CD4-positive, alpha-beta T cell treated with Interleukin-6 at 100 ng/mL for 8 hours (primary cell): ENCODE data around the gene USF2.
A peak's percentile ranks its signal among the peaks of the same experiment; 100 is the strongest.

Experiments used
- DNase-seq: peaks from one replicate; pipeline ENCODE4 v3.0.0-alpha.2; 2020; ENCODE audit warnings: mixed read lengths, low spot score

Gene USF2

DNA sequence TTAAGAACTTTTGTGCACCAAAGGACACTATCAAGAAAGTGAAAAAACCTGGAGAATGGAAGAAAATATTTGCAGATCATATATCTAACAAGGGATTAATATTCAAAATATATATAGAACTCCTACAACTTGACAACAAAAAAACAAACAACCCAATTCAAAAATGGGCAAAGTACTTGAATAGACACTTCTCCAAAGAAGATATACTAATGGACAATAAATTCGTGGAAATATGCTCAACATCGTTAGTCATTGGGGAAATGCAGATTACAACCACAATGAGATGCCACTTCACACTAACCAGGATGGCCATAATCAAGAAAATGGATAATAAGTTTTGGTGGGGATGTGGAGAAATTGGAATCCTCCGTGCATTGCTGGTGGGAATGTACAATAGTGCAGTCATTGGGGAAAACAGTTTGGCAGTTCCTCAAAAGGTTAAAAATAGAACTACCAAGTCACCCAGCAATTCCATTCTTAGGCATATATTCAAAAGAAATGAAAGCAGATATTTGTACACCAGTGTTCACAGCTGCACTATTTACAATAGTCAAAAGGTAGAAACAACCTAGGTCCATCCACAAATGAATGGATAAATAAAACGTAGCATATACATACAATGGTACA lies 22.2 kb upstream of the USF2 start:
- no peak for DNase-seq

GRCh38 chr19:35247526-35248309 lies 21.0 kb upstream of the USF2 start:
- DNase-seq, result peak; percentile 54

DNA sequence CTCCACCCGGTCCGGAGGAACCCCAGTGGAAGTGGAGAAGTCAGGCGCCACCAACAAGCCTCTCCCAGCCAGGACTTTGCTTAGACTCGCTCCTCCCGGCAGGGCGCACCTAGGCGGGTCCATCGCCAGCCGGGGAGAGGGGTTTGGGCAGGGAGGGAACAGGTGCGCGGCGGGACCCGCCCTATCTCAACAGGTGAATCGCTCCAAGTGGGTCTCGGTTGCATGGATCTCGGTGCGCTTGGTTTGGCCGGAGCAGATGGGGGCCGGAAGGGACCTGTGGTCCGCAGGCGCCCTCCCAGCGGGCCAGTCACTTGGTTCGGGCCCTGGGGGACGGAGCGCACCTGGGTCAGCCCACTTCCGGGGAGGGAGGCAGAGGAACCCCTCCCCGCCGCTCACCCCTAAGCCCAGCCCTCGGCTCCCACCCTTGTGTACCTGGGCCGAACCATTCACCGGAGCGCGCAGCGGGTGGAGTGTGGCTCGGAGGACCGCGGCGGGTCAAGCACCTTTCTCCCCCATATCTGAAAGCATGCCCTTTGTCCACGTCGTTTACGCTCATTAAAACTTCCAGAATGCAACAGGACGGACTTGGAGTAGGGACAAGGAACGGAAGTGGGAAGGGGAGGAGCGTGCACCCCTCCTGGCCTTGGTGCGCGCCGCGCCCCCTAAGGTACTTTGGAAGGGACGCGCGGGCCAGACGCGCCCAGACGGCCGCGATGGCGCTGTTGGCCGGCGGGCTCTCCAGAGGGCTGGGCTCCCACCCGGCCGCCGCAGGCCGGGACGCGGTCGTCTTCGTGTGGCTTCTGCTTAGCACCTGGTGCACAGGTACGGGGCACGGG lies 20.2 kb upstream of the USF2 start, which contains the start of gene LSR:
Gene LSR, plus strand, starts transcription at position 693 of the 836 bp plus-strand sequence. Its CDS starts 21 bp downstream, at position 714.
- peak; percentile 79 for DNase-seq

- no peak for DNase-seq
Observed at GRCh38 chr19:35249146-35249847, 19.5 kb upstream of the USF2 start.

DNA sequence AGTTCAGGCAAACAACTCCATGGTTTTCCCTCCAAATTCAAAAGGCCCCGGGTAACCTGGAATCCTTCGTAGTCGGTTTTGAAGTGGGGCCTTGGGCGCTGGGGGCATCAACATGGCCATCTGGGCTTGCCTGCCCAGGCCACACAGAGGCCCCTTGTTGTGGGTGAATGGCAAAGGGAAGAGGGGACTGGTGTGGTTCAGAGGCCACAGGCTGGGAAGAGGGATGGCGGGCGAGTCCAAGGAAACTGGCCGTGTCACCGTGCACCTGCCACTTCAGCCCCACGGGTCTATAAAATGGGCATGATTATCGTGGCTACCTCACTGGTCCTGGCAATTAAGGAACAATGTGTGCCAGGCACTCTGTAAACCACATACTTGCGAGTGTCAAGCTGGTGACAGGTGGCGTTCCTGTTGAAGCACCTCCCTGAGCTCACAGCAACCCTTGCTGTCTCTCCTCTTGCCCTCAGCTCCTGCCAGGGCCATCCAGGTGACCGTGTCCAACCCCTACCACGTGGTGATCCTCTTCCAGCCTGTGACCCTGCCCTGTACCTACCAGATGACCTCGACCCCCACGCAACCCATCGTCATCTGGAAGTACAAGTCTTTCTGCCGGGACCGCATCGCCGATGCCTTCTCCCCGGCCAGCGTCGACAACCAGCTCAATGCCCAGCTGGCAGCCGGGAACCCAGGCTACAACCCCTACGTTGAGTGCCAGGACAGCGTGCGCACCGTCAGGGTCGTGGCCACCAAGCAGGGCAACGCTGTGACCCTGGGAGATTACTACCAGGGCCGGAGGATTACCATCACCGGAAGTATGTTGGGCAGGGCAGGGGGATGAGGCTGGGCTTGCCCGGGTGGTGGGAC lies 18.7 kb upstream of the USF2 start:
- DNase-seq, result no peak

DNA sequence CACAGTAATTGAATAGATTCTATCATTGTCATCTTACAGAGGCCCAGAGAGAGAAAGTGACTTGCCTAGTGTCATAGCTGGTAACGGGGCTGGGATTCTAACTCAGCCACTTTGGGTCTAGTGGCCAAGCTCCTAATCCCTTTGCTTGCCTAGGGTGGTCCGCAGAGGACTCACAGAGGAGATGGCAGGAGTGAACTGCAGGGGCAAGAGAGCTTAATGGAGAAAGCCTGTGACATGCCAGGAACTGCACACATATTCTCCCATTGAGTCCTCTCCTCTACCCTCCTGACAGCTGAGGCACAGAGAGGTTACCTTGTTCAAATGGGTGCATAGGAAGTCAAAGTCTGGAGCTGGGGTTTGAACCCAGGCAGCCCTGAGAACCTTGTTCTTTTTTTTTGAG lies 17.3 kb upstream of the USF2 start:
- no peak for DNase-seq

DNA sequence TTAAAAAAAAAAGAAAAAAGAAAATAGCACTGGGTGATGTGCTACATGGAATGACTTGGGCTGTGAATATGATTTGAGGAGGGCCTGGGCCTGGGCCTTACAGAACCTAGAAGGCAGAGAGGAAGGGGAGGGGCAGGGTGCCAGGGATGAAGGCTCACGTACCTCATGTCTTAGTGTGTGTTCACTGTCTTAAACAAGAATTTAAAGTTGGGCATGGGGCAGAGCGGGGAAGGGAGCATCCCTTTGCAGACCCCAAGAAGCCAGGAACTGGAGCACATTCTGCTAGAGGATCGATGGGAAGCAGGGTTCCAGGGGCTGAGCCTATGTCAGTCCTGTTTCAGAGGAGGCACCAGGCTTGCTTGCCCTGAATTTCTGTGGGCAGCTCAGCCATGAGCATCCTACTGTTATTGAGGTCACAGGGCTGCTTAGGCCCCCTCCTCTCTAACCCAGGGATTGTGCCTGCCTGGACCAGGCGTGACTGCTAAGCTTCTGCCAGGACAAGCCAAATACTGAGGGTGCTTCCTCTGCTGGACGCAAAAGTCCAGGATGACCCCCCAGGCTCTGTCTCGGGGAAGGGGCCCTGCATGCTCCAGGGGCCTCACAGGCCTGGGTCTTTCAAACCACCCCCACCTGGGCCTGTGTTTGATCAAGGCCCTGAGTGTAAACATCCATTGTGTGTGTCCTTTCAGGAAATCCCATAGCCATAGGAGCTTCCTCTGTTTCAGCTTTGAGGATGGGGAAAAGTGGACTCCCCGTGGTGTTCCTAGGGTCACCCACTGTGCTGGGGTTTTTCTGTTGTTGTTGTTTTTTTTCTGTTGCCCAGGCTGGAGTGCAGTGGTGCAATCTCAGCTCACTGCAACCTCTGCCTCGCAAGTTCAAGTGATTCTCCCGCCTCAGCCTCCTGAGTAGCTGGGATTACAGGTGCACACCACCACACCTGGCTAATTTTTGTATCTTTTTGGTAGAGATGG lies 15.2 kb upstream of the USF2 start:
- no peak for DNase-seq

GRCh38 chr19:35254341-35255297 lies 14.1 kb upstream of the USF2 start:
- DNase-seq, result no peak

- no peak for DNase-seq
Observed at GRCh38 chr19:35256566-35256965, 12.2 kb upstream of the USF2 start.

- no peak for DNase-seq
Observed at GRCh38 chr19:35257113-35257461, 11.7 kb upstream of the USF2 start.

DNA sequence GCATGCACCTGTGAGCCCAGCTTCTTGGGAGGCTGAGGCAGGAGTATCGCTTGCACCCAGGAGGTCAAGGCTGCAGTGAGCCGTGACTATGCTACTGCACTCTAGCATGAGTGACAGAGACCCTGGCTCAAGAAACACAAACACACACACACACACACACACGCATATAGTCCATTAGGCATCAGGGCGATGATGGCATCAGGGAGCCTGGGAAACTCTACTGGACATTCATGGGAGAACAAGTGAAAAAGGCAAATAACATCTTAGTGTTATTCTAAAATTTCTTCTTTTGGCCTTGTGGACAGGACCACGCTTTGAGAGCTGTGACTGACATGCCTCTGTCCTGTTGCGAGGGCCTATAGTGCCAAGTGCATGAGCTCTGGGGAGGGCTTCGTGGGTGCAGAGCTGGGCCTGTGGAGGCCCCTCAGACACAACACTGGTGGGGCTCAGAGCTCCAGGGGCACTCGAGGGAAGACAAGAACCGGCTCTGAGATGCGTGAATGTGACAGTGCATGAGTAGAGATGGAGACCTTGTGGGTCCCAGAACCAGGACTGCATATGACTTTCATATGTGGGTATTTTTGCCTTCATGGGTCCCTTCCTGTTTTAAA lies 8.0 kb upstream of the USF2 start:
- no peak for DNase-seq

- no peak for DNase-seq
Observed at GRCh38 chr19:35261356-35262100, 7.2 kb upstream of the USF2 start.

DNA sequence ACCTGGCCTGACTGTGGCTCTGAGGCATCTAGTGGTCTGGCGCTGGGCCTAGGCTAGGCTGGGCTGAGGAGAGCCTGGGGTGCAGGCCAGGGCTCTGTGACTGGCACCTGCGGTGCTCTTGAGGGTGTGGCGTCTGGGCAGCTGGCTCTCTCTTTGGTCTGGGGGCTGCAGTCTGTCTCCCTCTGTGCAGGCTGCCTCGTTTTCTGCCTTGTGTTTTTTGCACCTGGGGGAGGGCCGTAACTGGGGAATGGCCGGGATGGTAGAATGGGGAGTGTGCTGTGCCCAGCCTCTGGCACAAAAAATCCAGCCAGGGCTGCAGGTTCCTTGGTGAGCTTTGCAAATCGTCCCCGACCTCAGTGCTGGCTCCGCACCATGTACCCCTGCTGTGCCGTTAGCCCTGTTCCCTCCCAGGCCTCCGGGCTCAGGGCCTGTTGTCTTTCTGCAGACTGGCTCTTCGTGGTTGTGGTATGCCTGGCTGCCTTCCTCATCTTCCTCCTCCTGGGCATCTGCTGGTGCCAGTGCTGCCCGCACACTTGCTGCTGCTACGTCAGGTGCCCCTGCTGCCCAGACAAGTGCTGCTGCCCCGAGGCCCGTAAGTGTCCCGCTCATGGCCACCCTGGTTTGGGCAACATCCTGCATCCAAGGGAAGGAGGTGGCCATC lies 6.5 kb upstream of the USF2 start:
- DNase-seq, result no peak

- DNase-seq, result no peak
Observed at GRCh38 chr19:35264268-35265125, 4.3 kb upstream of the USF2 start.

GRCh38 chr19:35265126-35265899 lies 3.4 kb upstream of the USF2 start:
- no peak for DNase-seq
